NCI-H748 treated with DMSO at 0.1 percent for 48 hours (cell line): ENCODE data around the gene RAD51B.

ENCODE experiments used
- DNase-seq: peaks from one replicate; lab custom pipeline; 2025; lab: John Stamatoyannopoulos, UW

Gene RAD51B

DNA sequence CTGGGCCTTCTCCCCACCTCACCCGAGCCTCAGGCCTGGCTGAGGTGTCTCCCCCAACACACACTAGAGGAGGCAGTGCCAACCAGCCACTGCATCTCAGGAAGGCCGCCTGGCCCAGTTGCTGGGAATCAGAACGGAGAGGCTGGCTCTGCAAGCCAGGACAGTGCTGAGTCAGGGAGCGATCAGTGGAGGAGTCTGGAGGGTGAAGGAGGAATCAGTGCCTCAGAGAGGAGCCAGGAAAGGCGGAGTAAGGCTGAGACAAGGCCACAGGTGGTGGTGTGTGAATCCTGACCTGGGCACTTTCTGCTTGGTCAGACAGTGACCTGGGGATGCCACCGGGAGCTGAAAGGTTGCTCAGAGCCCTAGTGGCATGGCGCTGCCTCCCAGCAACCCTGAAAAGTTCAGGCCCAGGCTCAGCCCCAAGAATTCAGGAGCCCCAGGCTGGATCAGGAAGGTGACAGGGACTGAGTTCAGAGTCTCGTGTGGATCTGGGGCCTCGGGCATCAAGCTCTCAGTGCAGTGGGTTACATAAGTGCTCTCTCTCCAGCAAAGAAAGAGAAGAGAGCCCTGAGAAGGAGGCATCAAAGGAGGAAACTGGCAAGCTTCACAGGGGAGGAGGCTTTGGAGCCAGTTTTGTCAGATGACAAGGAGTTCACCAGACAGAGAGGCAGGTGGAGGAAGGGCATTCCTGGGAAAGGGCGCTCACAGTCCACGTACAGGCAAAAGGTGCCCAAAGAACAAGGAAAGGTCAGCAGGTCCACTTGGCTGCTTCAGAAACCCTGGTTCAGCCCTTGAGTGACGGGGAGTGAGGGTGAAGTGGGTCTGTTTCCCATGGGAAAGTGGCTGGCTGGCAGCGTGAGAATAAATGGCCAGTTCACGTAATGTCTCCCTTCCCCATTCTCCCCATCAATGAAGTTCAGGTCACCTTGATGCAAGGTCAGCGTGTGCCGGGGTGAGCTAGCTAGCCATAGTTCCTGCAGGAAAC, 885.4 kb downstream of the RAD51B start:
- no peak for DNase-seq

GRCh38 chr14:68705741-68706283, 886.2 kb downstream of the RAD51B start:
- DNase-seq: no peak

DNA sequence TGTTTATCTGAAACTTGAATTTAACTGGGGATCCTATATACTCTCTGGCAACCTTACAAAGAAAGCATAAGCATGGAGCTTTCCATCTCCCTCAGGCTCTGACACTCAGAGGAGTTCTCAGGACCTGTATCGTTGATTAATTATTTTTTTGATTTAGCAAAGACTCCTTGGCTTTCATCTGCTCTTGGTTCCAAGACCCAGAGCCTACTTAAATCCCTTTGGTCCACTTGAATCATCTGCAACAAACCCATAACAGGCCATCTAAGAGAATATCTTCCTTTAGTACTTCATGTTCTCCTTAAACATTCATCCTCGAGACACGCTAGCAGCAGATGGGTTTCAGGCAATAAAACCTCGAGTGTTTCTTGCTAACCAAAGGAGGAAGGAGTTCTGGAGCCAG, 887.9 kb downstream of the RAD51B start:
- no peak for DNase-seq

GRCh38 chr14:68708343-68708742, 888.8 kb downstream of the RAD51B start:
- DNase-seq: no peak

- DNase-seq: no peak
These were observed 889.4 kb downstream of the RAD51B start for GRCh38 chr14:68709007-68709406.

DNA sequence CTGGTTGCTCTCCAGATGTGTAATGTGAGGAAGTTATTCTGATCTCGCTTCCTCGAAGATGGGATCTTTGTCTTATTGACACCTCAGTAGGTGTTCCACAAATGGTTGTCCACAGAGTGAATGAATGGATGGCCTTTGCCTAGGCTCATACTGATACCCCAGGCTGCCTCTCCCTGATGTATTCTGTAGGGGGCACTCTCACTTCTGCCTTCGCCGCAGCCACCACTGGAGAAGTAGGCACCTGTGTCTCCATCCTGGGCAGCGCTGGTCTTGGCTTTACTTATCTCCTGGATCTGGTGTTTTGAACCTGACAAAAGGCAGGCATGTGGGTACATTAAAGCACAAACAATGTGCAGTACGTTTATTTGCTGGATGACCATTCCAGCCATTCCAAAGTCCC, 891.2 kb downstream of the RAD51B start:
- DNase-seq: no peak

GRCh38 chr14:68711561-68712309, 892.2 kb downstream of the RAD51B start:
- no peak for DNase-seq

DNA sequence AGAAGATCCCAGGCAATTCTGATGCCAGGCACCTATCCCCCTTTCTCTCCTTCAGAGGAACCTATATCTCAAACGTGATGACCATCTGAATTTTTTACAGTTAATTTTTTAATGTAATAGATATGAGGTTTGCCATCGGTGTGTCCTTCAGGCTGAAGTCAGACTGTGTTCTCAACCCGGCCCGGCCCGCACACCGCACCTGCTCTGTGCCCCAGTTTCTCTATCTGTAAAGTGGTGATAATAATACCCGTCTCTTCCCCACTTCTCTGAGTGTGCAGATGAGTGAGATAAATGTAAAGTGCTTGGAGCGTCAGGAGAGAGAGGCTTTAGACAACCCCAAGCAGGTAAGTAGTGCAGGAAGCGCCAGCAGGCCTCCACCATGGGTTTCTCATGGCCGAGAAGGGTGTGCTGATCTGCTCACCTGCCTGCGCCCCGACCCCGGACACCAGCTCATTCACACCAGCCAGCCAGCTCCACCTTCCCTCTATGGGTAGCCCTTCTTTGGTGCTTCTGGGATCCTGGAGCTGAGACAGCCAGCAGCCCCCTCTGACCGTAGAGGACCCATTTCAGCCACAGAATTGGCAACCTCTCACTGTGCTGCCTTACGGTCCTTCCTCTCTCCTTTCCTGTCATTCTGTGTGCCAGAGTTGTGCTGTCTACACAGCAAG, 893.3 kb downstream of the RAD51B start:
- no peak for DNase-seq

- no peak for DNase-seq
These were observed 894.2 kb downstream of the RAD51B start for GRCh38 chr14:68713782-68714181.

- no peak for DNase-seq
These were observed 895.7 kb downstream of the RAD51B start for GRCh38 chr14:68714991-68715924.

- no peak for DNase-seq
These were observed 897.1 kb downstream of the RAD51B start for GRCh38 chr14:68716698-68717097.

- no peak for DNase-seq
These were observed 898.7 kb downstream of the RAD51B start for GRCh38 chr14:68718023-68718990.

- DNase-seq: no peak
These were observed 900.2 kb downstream of the RAD51B start for GRCh38 chr14:68719634-68720384.

DNA sequence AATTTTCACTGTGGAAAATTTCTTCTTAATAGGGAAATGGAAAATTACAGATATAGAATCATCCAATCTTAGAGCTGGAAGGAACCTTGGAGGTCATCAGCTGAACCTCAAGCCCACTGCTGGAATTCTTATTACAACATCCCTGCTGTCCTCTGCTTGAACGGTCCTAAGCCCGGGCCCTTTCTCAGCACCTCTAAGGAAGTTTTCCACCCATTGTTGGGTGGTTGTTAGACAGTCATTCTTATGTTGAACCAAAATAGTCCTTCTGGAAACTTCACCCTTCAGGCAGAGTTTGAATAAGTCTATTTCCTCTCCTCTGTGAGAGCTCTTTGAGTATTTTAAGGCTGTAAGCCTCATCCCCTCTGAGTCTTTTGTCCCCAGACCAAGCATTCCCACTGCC, 902.6 kb downstream of the RAD51B start:
- DNase-seq: no peak

DNA sequence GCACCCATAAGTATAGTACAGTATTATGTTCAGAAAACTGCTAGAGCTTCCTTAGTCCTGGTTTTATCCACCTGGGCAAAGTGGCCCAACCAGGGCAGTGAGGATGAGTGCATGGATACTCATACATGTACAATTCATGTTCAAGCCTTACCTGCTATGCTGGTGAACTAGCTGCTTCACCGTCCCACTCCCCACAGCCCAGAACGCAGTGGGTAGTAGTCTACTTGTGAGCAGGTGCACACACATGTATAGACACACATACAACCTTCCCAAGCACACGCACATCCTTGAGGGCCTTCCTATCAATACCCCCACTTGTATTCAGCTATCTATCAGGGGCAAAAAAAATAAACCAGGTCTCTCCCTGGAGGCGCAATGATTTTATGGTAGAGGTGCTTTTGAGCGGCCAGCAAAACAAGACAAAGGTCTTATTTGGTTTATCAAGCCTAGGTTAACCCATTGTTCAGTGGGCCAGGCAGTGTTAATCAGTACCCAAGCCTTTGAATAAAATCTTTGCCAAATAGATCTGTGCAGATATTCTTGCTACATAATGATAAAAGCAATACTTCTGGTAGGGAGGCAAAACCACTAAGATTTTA, 903.5 kb downstream of the RAD51B start:
- DNase-seq: no peak

DNA sequence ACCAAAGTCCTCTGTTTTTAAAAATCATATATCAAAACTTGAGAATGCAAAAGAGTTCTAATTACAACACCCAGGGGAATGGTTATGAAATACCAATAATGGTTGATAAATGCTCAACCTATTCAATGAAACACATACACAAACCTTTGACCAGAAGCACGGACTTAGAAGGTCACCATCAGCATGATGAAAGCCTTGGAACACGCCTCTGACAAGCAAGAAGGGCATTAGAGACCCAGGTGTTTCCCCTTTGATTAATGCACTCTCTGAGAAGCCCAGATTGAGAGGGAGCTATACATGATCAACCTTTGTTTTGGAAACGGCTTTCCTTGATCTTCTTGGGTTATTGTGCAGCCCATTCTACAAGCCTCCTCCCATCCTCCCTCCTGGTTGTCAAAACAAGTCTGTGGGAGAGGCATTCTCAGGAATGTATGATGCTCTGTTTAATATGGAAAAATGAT, 904.3 kb downstream of the RAD51B start:
- DNase-seq: no peak

DNA sequence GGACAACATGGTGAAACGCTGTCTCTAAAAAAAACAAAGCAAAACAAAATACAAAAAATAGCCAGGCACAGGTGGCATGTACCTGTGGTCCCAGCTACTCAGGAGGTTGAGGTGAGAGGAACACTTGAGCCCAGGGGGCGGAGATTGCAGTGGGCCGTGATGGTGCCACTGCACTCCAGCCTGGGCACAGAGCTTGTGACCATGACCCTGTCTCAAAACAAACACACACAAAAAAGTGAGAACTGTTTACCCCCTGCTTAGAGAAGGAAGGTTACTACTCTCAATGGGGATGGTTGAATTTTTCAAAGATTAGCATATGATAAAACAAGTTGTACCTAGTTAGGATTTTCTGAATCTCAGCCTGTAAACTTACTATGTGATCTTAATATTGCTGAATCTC, 905.3 kb downstream of the RAD51B start:
- DNase-seq: no peak

DNA sequence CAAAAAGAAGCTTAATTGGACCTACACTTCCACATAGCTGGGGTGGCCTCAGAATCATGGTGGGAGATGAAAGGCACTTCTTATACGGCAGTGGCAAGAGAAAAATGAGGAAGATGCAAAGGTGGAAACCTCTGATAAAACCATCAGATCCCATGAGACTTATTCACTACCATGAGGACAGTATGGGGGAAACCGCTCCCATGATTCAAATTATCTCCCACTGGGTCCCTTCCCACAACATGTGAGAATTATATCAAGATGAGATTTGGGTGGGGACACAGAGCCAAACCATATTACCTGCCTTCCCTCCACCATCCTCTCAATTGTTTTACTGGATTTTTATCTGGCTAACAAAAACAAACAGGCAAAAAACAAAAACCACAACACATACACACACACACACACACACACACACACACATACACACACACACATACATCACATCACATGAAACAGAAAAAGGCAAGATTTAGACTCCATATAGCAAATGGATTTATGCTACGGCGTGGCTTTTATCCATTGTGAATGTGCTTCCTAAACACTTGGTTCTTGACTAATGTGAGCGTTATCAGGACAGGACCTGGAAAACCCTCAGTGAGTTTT, 906.6 kb downstream of the RAD51B start:
- no peak for DNase-seq
